Large intestine (tissue), 3 donors: ENCODE results near the gene CFLAR. TPM values are rescaled to one million over a fixed set of nuclear protein-coding genes. Genes with fewer than 3 reads are reported as not detected.
"Not testable (repeated sequence)": the region's sequence is repeated elsewhere in the genome, so short reads cannot be mapped to it uniquely, and the experiment has no call there.

Experiments
- DNase-seq, 2 donors: peaks; one replicate each; pipeline versions ENCODE4 v3.0.0 to v3.0.0-alpha.2; 2013
- H3K27ac ChIP-seq: one replicate; pipeline ENCODE4 v1.5.1; 2013; ENCODE audit warnings: low read length
- H3K27me3 ChIP-seq: 2 replicates; pipeline ENCODE4 v1.6.1; 2013; ENCODE audit warnings: low read length; ENCODE audit not compliant: control insufficient read depth, insufficient read depth
- H3K36me3 ChIP-seq: 2 replicates; pipeline ENCODE4 v1.6.1; 2013; ENCODE audit warnings: low read length; ENCODE audit not compliant: control insufficient read depth, insufficient read depth
- H3K4me1 ChIP-seq: one replicate; pipeline ENCODE4 v1.6.1; 2013; ENCODE audit warnings: low read length; ENCODE audit not compliant: control insufficient read depth, insufficient read depth
- H3K4me3 ChIP-seq: one replicate; pipeline ENCODE4 v1.5.1; 2013; ENCODE audit warnings: low read length
- H3K9me3 ChIP-seq: one replicate; pipeline ENCODE4 v1.6.1; 2013; ENCODE audit warnings: mild to moderate bottlenecking, low read depth, low read length, moderate library complexity; ENCODE audit not compliant: control insufficient read depth
- WGBS: methylation state at CpG from one replicate; pipeline ENCODE4 v1.1.5; 2013; ENCODE audit warnings: low lambda C conversion rate; ENCODE audit not compliant: insufficient coverage; 5-methylcytosine and 5-hydroxymethylcytosine counted together
- polyA plus RNA-seq: library from polyadenylated mRNA; unstranded; fragments of 120-200 nt; gene quantifications from one replicate; pipeline ENCODE4 v1.2.1, GENCODE V29; 2013

CFLAR gene
- polyA plus RNA-seq, 1 donor, result 90.6 TPM

DNA sequence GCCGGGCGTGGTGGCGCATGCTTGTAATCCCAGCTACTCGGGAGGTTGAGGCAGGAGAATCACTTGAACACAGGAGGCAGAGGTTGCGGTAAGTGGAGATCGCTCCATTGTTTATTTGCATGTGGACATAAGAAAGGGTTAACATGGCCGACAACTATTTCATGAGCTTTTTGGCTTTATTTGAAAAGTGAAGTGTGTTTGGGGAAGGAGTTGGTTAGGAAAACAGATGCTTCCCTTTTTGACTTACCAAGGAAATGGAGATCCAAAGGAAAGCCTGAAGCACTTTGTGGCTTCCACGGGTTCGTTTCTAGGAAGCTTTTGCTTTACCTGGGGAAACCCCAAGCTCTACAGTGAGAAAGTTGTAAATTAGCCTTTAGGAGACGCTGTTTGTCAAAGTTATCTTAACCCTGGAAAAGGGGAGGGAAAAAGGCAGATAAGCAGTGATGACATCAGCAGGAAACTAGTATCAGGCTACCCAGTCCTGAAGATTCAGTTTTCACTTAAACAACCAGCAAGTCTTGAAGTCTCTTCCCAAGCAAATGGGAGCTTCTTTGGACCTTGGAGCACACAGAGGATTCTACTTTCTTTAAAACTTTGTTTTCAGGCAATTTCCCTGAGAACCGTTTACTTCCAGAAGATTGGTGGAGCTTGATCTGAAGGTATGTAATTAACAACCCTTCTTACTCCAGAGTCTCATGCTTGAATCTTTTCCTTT, 66.8 kb downstream of the CFLAR start, which contains the start of gene CASP10:
Gene CASP10 (plus strand): TSS at position 492 of the 715 bp plus-strand sequence. CDS start 2,637 bp downstream, outside the sequence.
- peaks cover 6% of the 10 kb centered on the region for H3K4me1 ChIP-seq
- peaks cover 8% of the 10 kb centered on the region for H3K9me3 ChIP-seq
- H3K27ac ChIP-seq, result peak within 1 kb of the TSS; percentile 52
- peak within 1 kb of the TSS; percentile 41 for H3K4me3 ChIP-seq
- no peaks in the 10 kb centered on the region for H3K27me3 ChIP-seq
- DNase-seq, result peak; percentile 86 to 94
- H3K36me3 ChIP-seq, result peaks cover 4% of the 10 kb centered on the region
- WGBS, result 4% methylated on average over 4 of the region's 11 CpGs

DNA sequence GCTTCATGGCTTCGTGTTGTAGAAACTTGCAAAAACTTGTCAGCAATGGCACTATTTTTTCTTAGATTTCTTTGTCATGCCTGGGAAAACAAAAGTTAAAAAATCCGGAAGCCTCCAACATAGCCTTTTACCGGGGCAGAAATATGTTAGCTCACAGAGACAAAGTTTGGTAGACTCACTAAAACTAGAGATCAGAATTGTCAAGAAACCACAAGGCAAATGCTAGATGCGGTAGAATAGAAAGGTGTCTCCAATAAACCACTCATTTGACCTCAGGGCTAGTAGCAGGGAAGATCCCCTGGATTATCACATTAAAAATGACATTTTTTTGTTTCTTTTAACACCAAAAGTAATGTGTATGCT, 67.4 kb downstream of the CFLAR start:
- Histone ChIP-seq H3K27ac (peak overlapping the region; percentile 52), H3K4me3 (peak overlapping the region; percentile 41), H3K4me1 (peaks cover 6% of the 10 kb centered on the region), H3K27me3 (no peaks in the 10 kb centered on the region), H3K9me3 (peaks cover 5% of the 10 kb centered on the region), H3K36me3 (peaks cover 5% of the 10 kb centered on the region)
- 39% methylated on average over 2 of the region's 4 CpGs for WGBS
- DNase-seq, result no peak

DNA sequence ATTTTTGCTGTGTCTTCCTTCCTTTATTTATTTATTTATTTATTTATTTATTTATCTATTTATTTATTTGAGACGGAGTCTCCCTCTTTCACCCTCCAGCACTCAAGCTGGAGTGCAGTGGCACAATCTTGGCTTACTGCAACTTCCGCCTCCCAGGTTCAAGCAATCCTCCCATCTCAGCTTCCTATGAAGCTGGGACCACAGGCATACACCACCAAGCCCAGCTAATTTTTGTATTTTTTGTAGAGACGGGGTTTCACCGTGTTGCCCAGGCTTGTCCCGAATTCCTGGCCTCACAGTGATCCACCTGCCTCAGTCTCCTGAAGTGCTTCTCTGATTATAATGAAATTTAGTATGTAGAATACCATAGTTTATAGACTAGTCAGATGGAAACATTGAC, 67.9 kb downstream of the CFLAR start:
- WGBS, result 17% methylated on average over 1 of the region's 5 CpGs
- H3K9me3 ChIP-seq, H3K27ac ChIP-seq, DNase-seq, H3K36me3 ChIP-seq, H3K4me1 ChIP-seq, H3K27me3 ChIP-seq: not testable (repeated sequence)
- H3K4me3 ChIP-seq, result peak overlapping the region; percentile 41

DNA sequence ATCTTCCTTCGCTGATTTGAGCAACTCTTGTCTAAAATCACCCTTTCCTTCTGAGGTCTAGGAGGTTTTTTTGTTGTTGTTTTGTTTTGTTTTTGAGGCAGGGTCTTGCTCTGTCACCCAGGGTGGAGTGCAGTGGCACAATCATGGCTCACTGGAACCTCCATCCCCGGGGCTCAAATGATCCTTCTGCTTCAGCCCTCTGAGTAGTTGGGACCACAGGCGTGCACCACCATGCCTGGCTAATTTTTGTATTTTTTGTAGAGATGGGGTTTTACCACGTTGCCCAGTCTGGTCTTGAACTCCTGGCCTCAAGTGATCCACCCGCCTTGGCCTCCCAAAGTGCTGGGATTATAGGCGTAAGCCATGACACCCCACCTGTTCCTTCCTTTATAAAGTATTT, 68.3 kb downstream of the CFLAR start:
- peak overlapping the region; percentile 41 for H3K4me3 ChIP-seq
- not testable (repeated sequence) for H3K9me3 ChIP-seq, H3K4me1 ChIP-seq, DNase-seq, H3K27ac ChIP-seq, H3K27me3 ChIP-seq, H3K36me3 ChIP-seq
- WGBS, result 50% methylated on average over 1 of the region's 6 CpGs

GRCh38 chr2:201185863-201186262, 69.9 kb downstream of the CFLAR start:
- Histone ChIP-seq H3K4me3 (no peak overlapping the region), H3K9me3 (no peaks in the 10 kb centered on the region), H3K36me3 (peaks cover 7% of the 10 kb centered on the region), H3K4me1 (peaks cover 6% of the 10 kb centered on the region), H3K27me3 (no peaks in the 10 kb centered on the region), H3K27ac (no peak overlapping the region)
- no peak for DNase-seq
- no CpG with 5 or more reads among the region's 4 CpGs for WGBS

- no peak overlapping the region for H3K27ac ChIP-seq
Measured at GRCh38 chr2:201186982-201187381, 71.0 kb downstream of the CFLAR start.

DNA sequence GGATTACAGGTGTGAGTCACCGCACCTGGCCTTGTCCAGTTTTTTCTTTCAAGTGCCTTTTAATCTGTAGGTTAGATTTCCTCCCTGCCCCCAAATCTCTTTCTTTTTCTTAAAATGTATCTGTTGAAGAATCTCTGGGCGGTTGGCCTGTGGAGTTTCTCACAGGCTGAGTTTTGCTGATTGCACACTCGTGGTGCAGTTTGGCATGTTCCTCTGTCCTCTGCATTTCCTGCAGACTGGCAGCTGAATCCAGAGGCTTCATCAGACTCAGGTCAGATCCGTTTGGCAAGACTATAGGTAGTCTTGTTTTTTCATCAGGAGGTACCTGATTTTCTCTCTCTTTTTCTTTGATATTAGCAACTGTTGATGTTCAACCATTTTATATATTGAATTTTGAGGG, 72.5 kb downstream of the CFLAR start:
- Histone ChIP-seq H3K4me1 (peaks cover 22% of the 10 kb centered on the region), H3K4me3 (no peak overlapping the region), H3K36me3 (peaks cover 8% of the 10 kb centered on the region), H3K27me3 (no peaks in the 10 kb centered on the region), H3K27ac (no peak overlapping the region), H3K9me3 (no peaks in the 10 kb centered on the region)
- WGBS, result no CpG with 5 or more reads among the region's 4 CpGs
- no peak for DNase-seq

More at GRCh38 chr2:201186982-201187381, 71.0 kb downstream of the CFLAR start:
- DNase-seq, result no peak
- peaks cover 7% of the 10 kb centered on the region for H3K36me3 ChIP-seq
- H3K27me3 ChIP-seq, result no peaks in the 10 kb centered on the region
- H3K4me1 ChIP-seq, result peaks cover 17% of the 10 kb centered on the region
- no CpG with 5 or more reads among the region's 5 CpGs for WGBS
- H3K9me3 ChIP-seq, result no peaks in the 10 kb centered on the region
- no peak overlapping the region for H3K4me3 ChIP-seq

DNA sequence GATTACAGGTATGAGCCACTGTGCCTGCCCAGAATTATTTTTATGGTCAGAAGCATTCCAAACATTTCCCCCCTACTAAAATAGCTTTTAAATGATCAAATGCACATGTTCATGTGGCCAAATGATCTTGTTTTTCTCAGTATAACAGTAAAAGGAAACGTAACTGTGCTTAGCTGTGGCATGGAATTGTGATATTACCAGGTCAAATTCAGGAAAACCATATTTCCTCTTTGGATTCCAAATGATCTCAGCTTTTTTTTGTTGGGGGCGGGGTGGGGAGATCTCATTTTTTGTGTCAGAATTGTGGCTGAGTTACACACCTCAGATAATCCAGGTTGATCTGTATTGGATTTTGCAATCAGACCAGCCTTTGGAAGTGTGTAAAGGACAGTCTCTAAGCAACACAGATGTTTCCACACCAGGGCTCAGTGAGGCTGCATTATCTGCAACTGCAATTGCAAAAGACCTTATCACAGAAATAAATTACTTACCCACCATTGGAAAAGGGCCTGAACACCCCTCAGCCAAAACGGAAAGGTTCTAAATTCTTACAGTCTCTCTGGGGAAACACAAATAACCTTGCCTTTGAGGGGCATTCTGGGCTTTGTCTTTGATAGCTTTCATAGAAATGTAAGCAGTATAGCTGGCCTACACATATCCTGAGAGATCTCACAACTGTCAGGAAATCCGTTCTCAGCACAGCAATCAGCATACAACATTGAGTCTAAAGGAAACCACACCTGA, 75.3 kb downstream of the CFLAR start:
- Histone ChIP-seq H3K4me3 (no peak overlapping the region), H3K9me3 (no peaks in the 10 kb centered on the region), H3K27me3 (no peaks in the 10 kb centered on the region), H3K4me1 (peaks cover 35% of the 10 kb centered on the region), H3K27ac (peak overlapping the region; percentile 88), H3K36me3 (peaks cover 8% of the 10 kb centered on the region)
- DNase-seq, result peak; percentile 66 to 79
- WGBS, result 50% methylated on average over 1 of the region's 4 CpGs

- Histone ChIP-seq H3K4me1 (peaks cover 36% of the 10 kb centered on the region), H3K4me3 (no peak overlapping the region), H3K27me3 (no peaks in the 10 kb centered on the region), H3K27ac (peak overlapping the region; percentile 85), H3K36me3 (peaks cover 3% of the 10 kb centered on the region), H3K9me3 (no peaks in the 10 kb centered on the region)
- peak; percentile 54 to 80 for DNase-seq
- no CpG with 5 or more reads among the region's 3 CpGs for WGBS
Measured at GRCh38 chr2:201194097-201194496, 78.1 kb downstream of the CFLAR start.

DNA sequence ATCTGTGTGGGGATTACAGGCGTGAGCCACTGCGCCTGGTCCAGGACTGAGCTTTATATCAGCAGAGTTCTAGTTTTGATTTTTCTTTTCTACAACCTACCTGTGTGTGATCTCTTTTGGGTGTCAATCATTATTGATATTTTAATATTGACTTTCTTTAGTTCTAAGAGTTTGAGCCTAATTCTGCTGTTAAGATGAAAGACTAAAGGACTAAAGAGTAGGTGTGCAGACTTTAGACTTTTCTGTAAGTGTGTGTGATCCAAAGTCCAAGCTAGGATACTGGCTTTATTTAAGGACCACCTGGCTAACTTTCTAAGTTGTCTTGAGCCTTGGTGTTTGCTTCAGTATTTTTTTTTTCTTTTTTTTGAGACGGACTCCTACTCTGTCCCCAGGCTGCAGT, 79.4 kb downstream of the CFLAR start:
- no peak overlapping the region for H3K4me3 ChIP-seq
- H3K4me1 ChIP-seq, result peaks cover 36% of the 10 kb centered on the region
- H3K27me3 ChIP-seq, result no peaks in the 10 kb centered on the region
- peaks cover 12% of the 10 kb centered on the region for H3K36me3 ChIP-seq
- WGBS, result no CpG with 5 or more reads among the region's 3 CpGs
- DNase-seq, result peak in 1 of 2 donors; percentile 72
- H3K9me3 ChIP-seq, result no peaks in the 10 kb centered on the region
- peak overlapping the region; percentile 85 for H3K27ac ChIP-seq
